ENCODE results near the gene CNTLN.
"Not testable (repeated sequence)": the region's sequence is repeated elsewhere in the genome, so short reads cannot be mapped to it uniquely, and the experiment has no call there.

The CNTLN gene

DNA sequence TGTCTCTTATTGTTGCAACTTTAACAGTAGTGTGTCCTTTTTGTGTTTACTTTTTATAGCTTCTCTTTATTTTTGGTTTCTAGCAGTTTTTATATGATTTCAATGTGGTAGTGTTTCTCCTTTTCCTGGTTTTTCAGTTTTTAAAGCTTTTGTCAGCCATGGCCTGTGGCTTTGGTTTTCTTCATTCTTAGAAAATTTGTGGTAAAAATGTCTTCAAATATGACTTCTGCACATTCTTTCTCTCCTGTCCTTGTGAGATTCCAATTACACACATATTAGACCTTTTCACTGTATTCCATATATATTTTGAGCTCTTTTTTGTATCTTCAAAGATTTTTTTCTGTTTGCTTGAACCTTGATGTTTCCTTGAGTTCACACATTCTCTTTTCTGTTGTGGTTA, 180.5 kb downstream of the CNTLN start:
- H3K27ac Mint-ChIP-seq, result no peak overlapping the region
- no peak for DNase-seq
- H3K4me3 Mint-ChIP-seq, result no peak overlapping the region
- H3K4me1 Mint-ChIP-seq (ENCODE audit: low read depth), result no peaks in the 10 kb centered on the region
- H3K27me3 Mint-ChIP-seq, result no peaks in the 10 kb centered on the region
- H3K36me3 Mint-ChIP-seq (ENCODE audit: low read depth), result no peaks in the 10 kb centered on the region
- H3K9me3 Mint-ChIP-seq, result no peaks in the 10 kb centered on the region

DNA sequence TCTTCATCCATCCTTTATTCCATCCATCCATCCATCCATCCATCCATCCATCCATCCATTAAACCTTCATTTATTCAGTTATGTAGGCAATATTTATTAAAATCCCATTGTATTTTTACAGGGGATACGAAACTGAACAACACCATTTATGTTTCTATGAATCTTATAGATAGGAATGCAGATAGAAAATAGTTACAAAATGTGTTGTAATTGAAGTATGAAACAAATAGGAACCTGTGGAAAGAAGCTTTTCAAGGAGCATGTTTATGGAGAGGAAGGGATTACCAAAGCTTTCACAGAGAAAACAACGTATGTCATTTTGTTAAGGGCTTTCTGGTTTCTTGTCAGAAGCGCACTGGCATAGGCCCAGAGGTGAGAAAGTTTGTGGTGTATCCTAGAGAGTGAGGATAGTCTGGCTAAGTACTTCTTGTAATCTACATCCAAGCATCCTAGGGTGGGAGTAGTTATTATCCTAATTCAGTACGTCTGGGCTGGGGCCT, 184.0 kb downstream of the CNTLN start:
- H3K27ac Mint-ChIP-seq, result no peak overlapping the region

DNA sequence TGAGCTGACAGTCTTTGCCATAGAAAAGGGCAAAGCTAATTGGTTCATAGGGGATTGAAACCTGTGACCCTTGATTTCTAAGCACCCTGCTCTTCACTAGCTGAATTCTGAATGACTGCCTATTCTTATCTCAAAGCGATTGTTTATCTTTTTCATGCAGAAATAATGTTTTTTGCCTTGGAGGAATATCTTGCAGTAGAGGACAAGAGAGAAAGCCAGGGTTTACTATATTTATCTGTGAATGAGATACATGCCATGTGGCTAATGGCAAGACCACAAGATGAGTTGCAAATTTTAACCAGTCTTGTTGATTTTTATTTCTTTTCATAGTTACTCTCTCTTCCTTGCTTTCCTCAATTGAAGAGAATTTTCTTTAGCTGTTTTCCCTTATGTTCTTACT, 185.0 kb downstream of the CNTLN start:
- Mint-ChIP-seq H3K4me3 (no peak overlapping the region), H3K27me3 (no peaks in the 10 kb centered on the region), H3K27ac (no peak overlapping the region), H3K36me3 (ENCODE audit: low read depth) (no peaks in the 10 kb centered on the region), H3K4me1 (ENCODE audit: low read depth) (no peaks in the 10 kb centered on the region), H3K9me3 (no peaks in the 10 kb centered on the region)
- DNase-seq, result no peak

More for the DNA sequence above, 184.0 kb downstream of the CNTLN start:
- H3K4me3 Mint-ChIP-seq, result no peak overlapping the region
- DNase-seq, result no peak
- no peaks in the 10 kb centered on the region for H3K9me3 Mint-ChIP-seq
- no peaks in the 10 kb centered on the region for H3K27me3 Mint-ChIP-seq
- H3K36me3 Mint-ChIP-seq (ENCODE audit: low read depth), result no peaks in the 10 kb centered on the region
- H3K4me1 Mint-ChIP-seq (ENCODE audit: low read depth), result no peaks in the 10 kb centered on the region

DNA sequence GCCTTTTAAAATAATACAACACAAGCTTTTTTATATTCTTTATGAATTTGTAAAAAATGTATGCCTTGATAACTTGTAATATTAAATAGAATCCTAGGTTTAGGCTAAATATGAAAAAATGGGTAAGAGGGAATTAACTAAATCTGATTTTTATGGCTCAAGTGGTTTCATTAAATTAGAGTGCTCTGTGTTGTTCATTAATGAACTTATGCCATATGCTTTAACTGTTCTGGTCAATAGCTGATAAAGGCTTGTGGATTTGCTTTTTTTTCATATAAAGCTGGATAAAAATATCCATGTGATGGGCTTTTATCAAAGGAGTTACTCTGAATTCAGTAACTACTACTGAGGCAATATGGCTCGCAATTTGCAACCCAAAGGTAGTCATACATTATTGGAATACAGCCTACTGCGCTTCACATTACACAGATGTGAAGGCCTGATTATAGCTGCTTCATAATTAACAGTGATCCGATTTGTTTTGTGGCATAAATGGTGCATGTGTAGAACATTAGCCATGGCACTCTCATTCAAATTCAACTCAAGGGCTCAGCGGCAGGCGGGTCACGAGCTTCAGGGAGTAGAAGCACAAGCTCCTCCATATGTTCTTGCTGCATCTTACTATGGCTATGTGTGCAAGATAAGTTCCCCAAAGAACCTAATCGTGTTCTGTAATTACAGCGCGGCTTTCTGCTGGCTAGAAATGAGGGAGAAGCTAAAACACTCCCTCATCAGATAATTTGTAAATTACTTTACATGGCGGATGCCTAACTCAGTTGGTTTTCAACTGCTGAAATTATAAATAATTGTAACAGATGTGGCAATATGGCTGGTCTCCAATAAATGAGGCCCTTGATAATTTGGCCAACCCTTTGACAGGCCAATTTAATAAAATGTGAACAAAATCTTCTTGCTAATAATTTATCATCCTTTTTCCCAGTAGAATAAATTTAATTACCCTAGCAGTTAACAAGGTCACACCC, 188.3 kb downstream of the CNTLN start:
- no peaks in the 10 kb centered on the region for H3K9me3 Mint-ChIP-seq
- no peak overlapping the region for H3K4me3 Mint-ChIP-seq
- no peaks in the 10 kb centered on the region for H3K27me3 Mint-ChIP-seq
- H3K27ac Mint-ChIP-seq, result no peak overlapping the region
- H3K36me3 Mint-ChIP-seq (ENCODE audit: low read depth), result no peaks in the 10 kb centered on the region
- no peak for DNase-seq
- no peaks in the 10 kb centered on the region for H3K4me1 Mint-ChIP-seq (ENCODE audit: low read depth)

DNA sequence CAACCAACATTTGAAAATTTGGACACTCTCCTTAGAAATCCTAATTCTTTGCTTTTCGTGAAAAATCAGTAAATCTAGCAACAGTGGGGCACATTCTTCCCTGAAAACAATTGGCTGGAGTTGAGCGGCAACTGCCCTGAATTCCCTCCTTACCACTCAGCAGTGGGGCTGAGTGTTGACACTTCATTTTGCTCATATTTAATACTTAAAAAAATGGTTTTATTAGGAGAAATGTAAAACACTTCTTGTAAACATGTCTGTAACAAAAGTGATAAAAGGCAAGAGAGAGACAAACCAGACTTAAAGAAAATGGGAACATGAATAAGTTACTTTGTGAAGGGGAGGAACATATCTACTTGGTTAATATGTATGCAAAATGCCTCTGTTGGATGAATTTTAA, 193.5 kb downstream of the CNTLN start:
- Mint-ChIP-seq H3K9me3 (no peaks in the 10 kb centered on the region), H3K27ac (no peak overlapping the region), H3K36me3 (ENCODE audit: low read depth) (no peaks in the 10 kb centered on the region), H3K4me1 (ENCODE audit: low read depth) (no peaks in the 10 kb centered on the region), H3K27me3 (no peaks in the 10 kb centered on the region), H3K4me3 (no peak overlapping the region)
- no peak for DNase-seq

DNA sequence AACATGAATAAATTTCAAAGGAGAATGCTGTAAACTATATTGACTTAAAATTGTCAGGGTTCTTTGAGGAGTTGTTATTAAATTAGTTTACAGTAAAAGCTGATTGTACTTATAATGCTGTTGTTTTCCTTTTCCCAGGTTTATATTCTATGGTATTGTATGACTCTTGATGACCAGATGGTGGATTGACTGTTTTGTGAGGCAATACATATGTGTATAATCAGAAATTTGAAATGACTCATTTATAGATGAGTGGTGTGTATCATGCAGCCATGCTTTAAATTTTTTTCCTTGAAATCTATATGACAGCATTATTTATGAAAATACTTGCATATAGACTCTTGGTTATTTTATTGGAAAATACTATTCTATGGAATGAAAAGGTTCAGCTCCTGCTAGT, 195.3 kb downstream of the CNTLN start:
- Mint-ChIP-seq H3K27me3 (no peaks in the 10 kb centered on the region), H3K9me3 (no peaks in the 10 kb centered on the region), H3K36me3 (ENCODE audit: low read depth) (no peaks in the 10 kb centered on the region), H3K4me1 (ENCODE audit: low read depth) (no peaks in the 10 kb centered on the region), H3K27ac (no peak overlapping the region), H3K4me3 (no peak overlapping the region)
- no peak for DNase-seq

DNA sequence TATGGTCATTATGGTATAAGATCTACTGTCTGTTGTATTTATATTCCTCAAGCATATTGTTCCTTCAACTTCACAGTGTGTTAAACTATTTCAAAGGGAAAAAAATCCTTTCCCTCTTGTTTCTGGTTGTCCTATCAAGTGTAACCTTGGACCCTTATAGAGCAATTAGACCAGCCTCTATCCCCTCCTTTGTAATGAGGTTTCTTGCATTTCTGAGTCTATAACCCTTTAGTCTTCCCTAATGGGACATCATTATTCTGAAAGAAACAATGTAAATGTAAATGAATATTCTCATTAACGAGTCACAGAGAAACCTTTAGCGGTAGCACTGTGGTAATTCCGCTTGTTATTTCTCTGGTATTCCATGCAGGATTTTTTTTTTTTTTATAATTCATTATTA, 197.3 kb downstream of the CNTLN start:
- no peaks in the 10 kb centered on the region for H3K27me3 Mint-ChIP-seq

DNA sequence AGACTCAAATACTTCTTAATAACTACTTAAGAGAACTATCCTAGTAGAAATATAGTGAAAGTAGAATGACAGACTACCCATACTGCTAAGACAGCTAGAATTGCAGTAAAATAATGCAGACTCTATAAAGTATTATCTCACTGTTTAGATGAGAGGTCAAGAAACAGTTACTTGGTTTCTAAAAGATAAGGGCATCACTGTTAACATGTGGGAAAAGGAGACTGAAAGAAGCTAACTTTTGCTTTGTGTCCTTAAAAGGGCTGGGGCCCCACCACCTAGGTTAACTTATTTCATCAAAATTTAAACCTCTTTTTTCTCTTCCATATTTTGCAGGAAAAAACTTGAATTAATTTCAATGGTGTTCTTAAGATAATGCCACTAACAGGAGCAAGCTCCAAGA, 204.3 kb downstream of the CNTLN start:
- H3K4me3 Mint-ChIP-seq, result no peak overlapping the region
- no peaks in the 10 kb centered on the region for H3K4me1 Mint-ChIP-seq (ENCODE audit: low read depth)
- DNase-seq, result no peak
- no peak overlapping the region for H3K27ac Mint-ChIP-seq
- peaks cover 1% of the 10 kb centered on the region for H3K9me3 Mint-ChIP-seq
- no peaks in the 10 kb centered on the region for H3K27me3 Mint-ChIP-seq
- H3K36me3 Mint-ChIP-seq (ENCODE audit: low read depth), result no peaks in the 10 kb centered on the region

More for the DNA sequence above, 197.3 kb downstream of the CNTLN start:
- DNase-seq, result no peak
- H3K9me3 Mint-ChIP-seq, result no peaks in the 10 kb centered on the region
- no peaks in the 10 kb centered on the region for H3K36me3 Mint-ChIP-seq (ENCODE audit: low read depth)
- no peak overlapping the region for H3K4me3 Mint-ChIP-seq
- no peak overlapping the region for H3K27ac Mint-ChIP-seq
- H3K4me1 Mint-ChIP-seq (ENCODE audit: low read depth), result no peaks in the 10 kb centered on the region

DNA sequence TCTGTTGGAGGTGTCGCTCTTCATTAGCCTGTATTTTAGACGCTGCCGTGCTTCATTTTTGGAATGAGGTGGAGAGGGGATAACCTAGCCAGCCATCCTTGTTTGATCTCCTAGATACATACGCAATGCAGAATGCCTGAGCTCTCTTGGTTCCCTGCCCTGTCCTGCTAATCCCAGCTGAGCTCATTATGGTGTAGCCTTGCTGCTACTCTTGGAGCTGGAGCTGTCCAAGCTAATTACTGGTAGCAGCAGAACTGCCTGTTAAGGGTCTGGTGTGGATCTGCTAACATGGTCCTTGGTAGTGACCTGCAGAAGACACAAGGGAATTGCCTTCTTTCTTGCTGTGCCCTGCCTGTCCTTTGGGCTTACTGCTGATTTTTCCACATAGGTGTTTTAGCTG, 207.9 kb downstream of the CNTLN start:
- H3K4me3 Mint-ChIP-seq, result no peak overlapping the region
- no peak for DNase-seq
- H3K4me1 Mint-ChIP-seq (ENCODE audit: low read depth), result no peaks in the 10 kb centered on the region
- no peaks in the 10 kb centered on the region for H3K27me3 Mint-ChIP-seq
- H3K27ac Mint-ChIP-seq, result no peak overlapping the region
- H3K9me3 Mint-ChIP-seq, result peaks cover 2% of the 10 kb centered on the region
- no peaks in the 10 kb centered on the region for H3K36me3 Mint-ChIP-seq (ENCODE audit: low read depth)

DNA sequence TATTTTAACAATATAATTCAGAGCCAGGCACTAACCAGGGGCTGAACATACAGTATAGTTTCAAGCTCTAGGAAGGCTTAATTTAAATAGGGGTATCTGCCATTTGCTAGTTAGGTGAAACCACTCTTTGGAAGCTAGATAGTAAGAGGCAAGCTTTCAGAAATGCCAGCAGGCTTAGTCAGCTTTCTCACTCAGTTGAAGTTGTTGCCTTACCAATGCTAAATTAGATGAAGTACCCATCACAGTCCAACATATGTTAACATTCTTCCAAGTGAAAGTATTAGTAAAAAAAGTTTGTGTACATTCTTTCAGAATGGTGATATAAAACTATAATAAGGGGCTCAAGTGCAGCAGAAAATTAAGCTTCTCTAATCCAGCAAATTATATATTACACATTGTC, 215.0 kb downstream of the CNTLN start:
- no peak overlapping the region for H3K4me3 Mint-ChIP-seq
- H3K27ac Mint-ChIP-seq, result no peak overlapping the region
- DNase-seq, result no peak
- no peaks in the 10 kb centered on the region for H3K36me3 Mint-ChIP-seq (ENCODE audit: low read depth)
- H3K9me3 Mint-ChIP-seq, result peaks cover 4% of the 10 kb centered on the region
- H3K27me3 Mint-ChIP-seq, result no peaks in the 10 kb centered on the region
- H3K4me1 Mint-ChIP-seq (ENCODE audit: low read depth), result no peaks in the 10 kb centered on the region

DNA sequence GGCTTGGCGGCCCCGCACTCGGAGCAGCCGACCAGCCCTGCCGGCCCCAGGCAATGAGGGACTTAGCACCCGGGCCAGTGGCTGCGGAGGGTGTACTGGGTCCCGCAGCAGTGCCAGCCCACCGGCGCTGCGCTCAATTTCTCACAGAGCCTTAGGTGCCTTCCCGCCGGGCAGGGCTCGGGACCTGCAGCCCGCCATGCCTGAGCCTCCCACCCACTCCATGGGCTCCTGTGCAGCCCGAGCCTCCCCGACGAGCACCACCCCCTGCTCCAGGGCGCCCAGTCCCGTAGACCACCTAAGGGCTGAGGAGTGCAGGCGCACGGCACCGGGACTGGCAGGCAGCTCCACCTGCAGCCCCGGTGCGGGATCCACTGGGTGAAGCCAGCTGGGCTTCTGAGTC, 219.2 kb downstream of the CNTLN start:
- not testable (repeated sequence) for H3K36me3 Mint-ChIP-seq (ENCODE audit: low read depth); H3K4me1 Mint-ChIP-seq (ENCODE audit: low read depth); H3K27ac Mint-ChIP-seq; H3K9me3 Mint-ChIP-seq; H3K27me3 Mint-ChIP-seq; DNase-seq; H3K4me3 Mint-ChIP-seq

DNA sequence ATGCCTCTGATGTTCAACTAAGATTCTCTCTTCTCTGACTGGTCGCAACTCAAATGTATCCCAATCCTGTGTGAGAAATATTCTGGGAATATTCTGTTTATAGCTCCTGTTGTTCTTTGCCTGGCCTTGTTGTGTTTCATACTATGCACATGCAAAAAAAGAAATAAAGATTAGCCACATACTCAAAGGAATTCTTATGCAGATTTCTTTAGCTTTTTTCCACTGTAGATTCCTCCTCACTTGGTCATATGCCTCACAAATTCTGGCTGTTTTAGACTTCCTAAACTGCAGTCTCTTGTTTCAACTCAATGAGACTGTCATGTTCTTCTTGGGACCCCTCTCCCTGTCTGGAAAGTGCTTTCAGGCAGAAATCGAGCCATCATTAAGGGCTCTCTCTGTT, 226.5 kb downstream of the CNTLN start:
- Mint-ChIP-seq H3K4me3 (no peak overlapping the region), H3K4me1 (ENCODE audit: low read depth) (no peaks in the 10 kb centered on the region), H3K9me3 (peaks cover 4% of the 10 kb centered on the region), H3K36me3 (ENCODE audit: low read depth) (no peaks in the 10 kb centered on the region), H3K27ac (no peak overlapping the region), H3K27me3 (no peaks in the 10 kb centered on the region)
- no peak for DNase-seq

DNA sequence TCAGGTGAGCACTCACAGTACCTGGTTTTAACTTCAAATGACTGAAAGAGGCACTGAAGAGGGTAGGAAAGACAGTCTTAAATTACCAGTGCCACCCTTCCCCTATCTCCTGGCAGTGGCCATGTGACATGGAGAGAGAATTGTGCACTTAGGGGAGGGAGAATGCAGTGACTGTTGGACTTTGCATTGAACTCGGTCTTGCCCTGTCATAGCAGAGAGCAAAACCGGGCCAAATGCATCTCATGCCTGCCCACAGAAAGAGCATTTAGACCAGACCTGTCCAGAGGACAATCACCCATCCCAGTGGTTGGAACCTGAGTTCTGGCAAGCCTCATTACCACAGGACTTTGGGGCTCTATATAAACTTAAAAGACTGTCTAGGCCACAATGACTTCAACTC, 232.2 kb downstream of the CNTLN start:
- no peak for DNase-seq
- no peak overlapping the region for H3K27ac Mint-ChIP-seq
- no peaks in the 10 kb centered on the region for H3K27me3 Mint-ChIP-seq
- H3K36me3 Mint-ChIP-seq (ENCODE audit: low read depth), result no peaks in the 10 kb centered on the region
- H3K4me3 Mint-ChIP-seq, result no peak overlapping the region
- peaks cover 9% of the 10 kb centered on the region for H3K9me3 Mint-ChIP-seq
- H3K4me1 Mint-ChIP-seq (ENCODE audit: low read depth), result no peaks in the 10 kb centered on the region

DNA sequence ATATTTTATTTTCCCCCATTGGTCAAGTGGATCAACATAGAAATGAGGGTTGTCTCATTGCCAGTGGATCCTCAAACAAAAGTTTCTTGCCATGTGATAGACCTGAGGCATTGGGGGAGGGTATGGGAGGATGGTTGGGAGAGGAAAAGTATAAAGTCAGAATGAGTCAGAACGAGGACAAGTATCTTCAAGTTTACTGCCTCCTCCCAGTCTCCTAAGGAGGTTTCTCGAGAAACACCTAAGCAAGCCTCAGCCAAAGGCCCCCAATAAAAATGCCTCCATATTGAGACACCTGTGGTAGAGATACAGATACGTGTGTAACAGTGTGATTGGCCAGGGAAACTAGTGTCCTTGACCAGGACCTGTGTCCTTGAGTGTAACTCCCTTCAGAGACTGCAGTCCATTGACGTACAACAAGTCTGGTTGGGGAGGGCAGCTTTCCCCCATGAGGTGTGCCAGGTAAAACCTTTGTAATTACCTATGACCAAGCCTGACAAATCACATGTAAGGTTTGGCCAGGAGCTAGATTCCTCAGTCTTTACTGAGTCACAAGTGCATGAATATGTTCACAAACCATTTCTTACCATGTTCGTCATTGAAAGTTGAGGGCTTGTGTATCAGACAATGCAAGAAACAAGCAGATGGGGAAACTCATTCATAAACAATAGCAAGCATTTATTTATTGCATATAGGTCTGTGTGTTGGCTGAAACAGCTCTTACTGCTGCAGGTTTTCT, 245.5 kb downstream of the CNTLN start:
- DNase-seq, result no peak
- H3K36me3 Mint-ChIP-seq (ENCODE audit: low read depth), result no peaks in the 10 kb centered on the region
- peaks cover 3% of the 10 kb centered on the region for H3K9me3 Mint-ChIP-seq
- no peaks in the 10 kb centered on the region for H3K4me1 Mint-ChIP-seq (ENCODE audit: low read depth)
- no peak overlapping the region for H3K27ac Mint-ChIP-seq
- no peaks in the 10 kb centered on the region for H3K27me3 Mint-ChIP-seq
- H3K4me3 Mint-ChIP-seq, result no peak overlapping the region

DNA sequence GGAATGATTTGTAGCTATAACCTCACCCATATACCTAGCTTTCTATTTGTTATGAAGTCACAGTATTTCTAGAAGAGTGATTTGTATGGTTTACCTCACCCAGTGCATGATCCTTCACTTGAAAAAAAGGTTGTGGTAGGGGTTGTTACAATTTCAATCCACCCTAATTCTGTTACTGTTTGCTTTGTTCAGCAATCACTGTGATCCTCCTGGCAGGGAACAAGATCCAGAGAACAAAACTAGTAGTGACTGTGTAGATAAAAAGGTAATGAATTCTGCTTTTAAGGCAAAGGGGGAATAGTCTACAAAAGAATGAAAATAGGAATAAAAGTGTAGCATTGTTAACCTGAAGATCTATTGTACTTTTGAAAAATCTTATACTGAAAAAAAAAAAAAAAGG, 252.7 kb downstream of the CNTLN start:
- Mint-ChIP-seq H3K4me1 (ENCODE audit: low read depth) (no peaks in the 10 kb centered on the region), H3K27ac (no peak overlapping the region), H3K9me3 (no peaks in the 10 kb centered on the region), H3K27me3 (no peaks in the 10 kb centered on the region), H3K4me3 (no peak overlapping the region), H3K36me3 (ENCODE audit: low read depth) (no peaks in the 10 kb centered on the region)
- DNase-seq, result no peak

All from activated T-cell treated with anti-CD3 and anti-CD28 coated beads, Interleukin-2, amount 50 U/mL, for 24 hours (primary cell).